Measurements from ENCODE around the gene PLCL1. TPM values are rescaled to one million over a fixed set of nuclear protein-coding genes. Genes with fewer than 3 reads are reported as not detected.

Gene PLCL1
- total RNA-seq, 1 donor from 2014 or later: 12.5 TPM

GRCh38 chr2:197973772-197974171 is 169.4 kb downstream of the PLCL1 start:
- H3K4me1 ChIP-seq (ENCODE audit: control insufficient read depth in 3 of 3, insufficient read depth in 3 of 3, low read length in 3 of 3): peaks cover 2 to 7% (median 7%) of the 10 kb centered on the region in 3 donors
- no peak overlapping the region for H3K27ac ChIP-seq (ENCODE audit: low read depth, low read length)

GRCh38 chr2:197975931-197976519 is 171.6 kb downstream of the PLCL1 start:
- peaks cover 0 to 3% (median 2%) of the 10 kb centered on the region in 3 donors for H3K4me1 ChIP-seq (ENCODE audit: control insufficient read depth in 3 of 3, insufficient read depth in 3 of 3, low read length in 3 of 3)
- no peaks in the 10 kb centered on the region for H3K9me3 ChIP-seq (ENCODE audit: control insufficient read depth in 3 of 3, low read length in 3 of 3)
- H3K27ac ChIP-seq (ENCODE audit: low read depth, low read length): no peak overlapping the region
- no peaks in the 10 kb centered on the region for H3K27me3 ChIP-seq (ENCODE audit: control insufficient read depth in 3 of 3, insufficient read depth in 3 of 3, low read length in 3 of 3)
- no peak overlapping the region for H3K4me3 ChIP-seq (ENCODE audit: low read length in 3 of 3)
- H3K9ac ChIP-seq (ENCODE audit: low read depth in 1 of 3, low read length in 3 of 3): no peak overlapping the region
- no peaks in the 10 kb centered on the region for H3K36me3 ChIP-seq (ENCODE audit: control insufficient read depth in 3 of 3, insufficient read depth in 3 of 3, low read length in 3 of 3)

More at GRCh38 chr2:197973772-197974171, 169.4 kb downstream of the PLCL1 start:
- Histone ChIP-seq H3K27me3 (ENCODE audit: control insufficient read depth in 3 of 3, insufficient read depth in 3 of 3, low read length in 3 of 3) (no peaks in the 10 kb centered on the region), H3K9me3 (ENCODE audit: control insufficient read depth in 3 of 3, low read length in 3 of 3) (no peaks in the 10 kb centered on the region), H3K9ac (ENCODE audit: low read depth in 1 of 3, low read length in 3 of 3) (no peak overlapping the region), H3K36me3 (ENCODE audit: control insufficient read depth in 3 of 3, insufficient read depth in 3 of 3, low read length in 3 of 3) (no peaks in the 10 kb centered on the region), H3K4me3 (ENCODE audit: low read length in 3 of 3) (no peak overlapping the region)

GRCh38 chr2:197978971-197979370 is 174.6 kb downstream of the PLCL1 start:
- Histone ChIP-seq H3K4me3 (ENCODE audit: low read length in 3 of 3) (no peak overlapping the region), H3K4me1 (ENCODE audit: control insufficient read depth in 3 of 3, insufficient read depth in 3 of 3, low read length in 3 of 3) (peaks cover 0 to 3% (median 0%) of the 10 kb centered on the region in 3 donors), H3K9me3 (ENCODE audit: control insufficient read depth in 3 of 3, low read length in 3 of 3) (no peaks in the 10 kb centered on the region), H3K9ac (ENCODE audit: low read depth in 1 of 3, low read length in 3 of 3) (no peak overlapping the region), H3K27me3 (ENCODE audit: control insufficient read depth in 3 of 3, insufficient read depth in 3 of 3, low read length in 3 of 3) (no peaks in the 10 kb centered on the region), H3K27ac (ENCODE audit: low read depth, low read length) (no peak overlapping the region), H3K36me3 (ENCODE audit: control insufficient read depth in 3 of 3, insufficient read depth in 3 of 3, low read length in 3 of 3) (no peaks in the 10 kb centered on the region)

- Histone ChIP-seq H3K4me3 (ENCODE audit: low read length in 3 of 3) (no peak overlapping the region), H3K9me3 (ENCODE audit: control insufficient read depth in 3 of 3, low read length in 3 of 3) (no peaks in the 10 kb centered on the region), H3K4me1 (ENCODE audit: control insufficient read depth in 3 of 3, insufficient read depth in 3 of 3, low read length in 3 of 3) (no peaks in the 10 kb centered on the region)
Observed at GRCh38 chr2:197982565-197982964, 178.2 kb downstream of the PLCL1 start.

GRCh38 chr2:197985029-197985638 is 180.7 kb downstream of the PLCL1 start:
- Histone ChIP-seq H3K27me3 (ENCODE audit: control insufficient read depth in 3 of 3, insufficient read depth in 3 of 3, low read length in 3 of 3) (no peaks in the 10 kb centered on the region), H3K4me3 (ENCODE audit: low read length in 3 of 3) (no peak overlapping the region), H3K9ac (ENCODE audit: low read depth in 1 of 3, low read length in 3 of 3) (no peak overlapping the region), H3K4me1 (ENCODE audit: control insufficient read depth in 3 of 3, insufficient read depth in 3 of 3, low read length in 3 of 3) (no peaks in the 10 kb centered on the region), H3K9me3 (ENCODE audit: control insufficient read depth in 3 of 3, low read length in 3 of 3) (no peaks in the 10 kb centered on the region), H3K36me3 (ENCODE audit: control insufficient read depth in 3 of 3, insufficient read depth in 3 of 3, low read length in 3 of 3) (no peaks in the 10 kb centered on the region), H3K27ac (ENCODE audit: low read depth, low read length) (no peak overlapping the region)

More at GRCh38 chr2:197982565-197982964, 178.2 kb downstream of the PLCL1 start:
- Histone ChIP-seq H3K9ac (ENCODE audit: low read depth in 1 of 3, low read length in 3 of 3) (no peak overlapping the region), H3K27me3 (ENCODE audit: control insufficient read depth in 3 of 3, insufficient read depth in 3 of 3, low read length in 3 of 3) (no peaks in the 10 kb centered on the region), H3K27ac (ENCODE audit: low read depth, low read length) (no peak overlapping the region), H3K36me3 (ENCODE audit: control insufficient read depth in 3 of 3, insufficient read depth in 3 of 3, low read length in 3 of 3) (no peaks in the 10 kb centered on the region)

GRCh38 chr2:197986977-197987376 is 182.6 kb downstream of the PLCL1 start:
- H3K4me3 ChIP-seq (ENCODE audit: low read length in 3 of 3): no peak overlapping the region
- no peak overlapping the region for H3K27ac ChIP-seq (ENCODE audit: low read depth, low read length)
- no peaks in the 10 kb centered on the region for H3K9me3 ChIP-seq (ENCODE audit: control insufficient read depth in 3 of 3, low read length in 3 of 3)
- no peaks in the 10 kb centered on the region for H3K27me3 ChIP-seq (ENCODE audit: control insufficient read depth in 3 of 3, insufficient read depth in 3 of 3, low read length in 3 of 3)
- H3K4me1 ChIP-seq (ENCODE audit: control insufficient read depth in 3 of 3, insufficient read depth in 3 of 3, low read length in 3 of 3): no peaks in the 10 kb centered on the region
- no peaks in the 10 kb centered on the region for H3K36me3 ChIP-seq (ENCODE audit: control insufficient read depth in 3 of 3, insufficient read depth in 3 of 3, low read length in 3 of 3)
- no peak overlapping the region for H3K9ac ChIP-seq (ENCODE audit: low read depth in 1 of 3, low read length in 3 of 3)

GRCh38 chr2:197990356-197990755 is 186.0 kb downstream of the PLCL1 start:
- Histone ChIP-seq H3K36me3 (ENCODE audit: control insufficient read depth in 3 of 3, insufficient read depth in 3 of 3, low read length in 3 of 3) (no peaks in the 10 kb centered on the region), H3K27me3 (ENCODE audit: control insufficient read depth in 3 of 3, insufficient read depth in 3 of 3, low read length in 3 of 3) (no peaks in the 10 kb centered on the region), H3K4me3 (ENCODE audit: low read length in 3 of 3) (no peak overlapping the region), H3K27ac (ENCODE audit: low read depth, low read length) (no peak overlapping the region), H3K9ac (ENCODE audit: low read depth in 1 of 3, low read length in 3 of 3) (no peak overlapping the region), H3K9me3 (ENCODE audit: control insufficient read depth in 3 of 3, low read length in 3 of 3) (no peaks in the 10 kb centered on the region), H3K4me1 (ENCODE audit: control insufficient read depth in 3 of 3, insufficient read depth in 3 of 3, low read length in 3 of 3) (peaks cover 0 to 2% (median under 1%) of the 10 kb centered on the region in 3 donors)

GRCh38 chr2:197992482-197993133 is 188.2 kb downstream of the PLCL1 start:
- no peaks in the 10 kb centered on the region for H3K36me3 ChIP-seq (ENCODE audit: control insufficient read depth in 3 of 3, insufficient read depth in 3 of 3, low read length in 3 of 3)
- peaks cover 2 to 7% (median 3%) of the 10 kb centered on the region in 3 donors for H3K4me1 ChIP-seq (ENCODE audit: control insufficient read depth in 3 of 3, insufficient read depth in 3 of 3, low read length in 3 of 3)

GRCh38 chr2:197993363-197993762 is 189.0 kb downstream of the PLCL1 start:
- Histone ChIP-seq H3K27ac (ENCODE audit: low read depth, low read length) (no peak overlapping the region), H3K9me3 (ENCODE audit: control insufficient read depth in 3 of 3, low read length in 3 of 3) (no peaks in the 10 kb centered on the region), H3K36me3 (ENCODE audit: control insufficient read depth in 3 of 3, insufficient read depth in 3 of 3, low read length in 3 of 3) (no peaks in the 10 kb centered on the region), H3K27me3 (ENCODE audit: control insufficient read depth in 3 of 3, insufficient read depth in 3 of 3, low read length in 3 of 3) (no peaks in the 10 kb centered on the region), H3K9ac (ENCODE audit: low read depth in 1 of 3, low read length in 3 of 3) (no peak overlapping the region), H3K4me1 (ENCODE audit: control insufficient read depth in 3 of 3, insufficient read depth in 3 of 3, low read length in 3 of 3) (peaks cover 2 to 7% (median 3%) of the 10 kb centered on the region in 3 donors), H3K4me3 (ENCODE audit: low read length in 3 of 3) (no peak overlapping the region)

More at GRCh38 chr2:197992482-197993133, 188.2 kb downstream of the PLCL1 start:
- H3K9me3 ChIP-seq (ENCODE audit: control insufficient read depth in 3 of 3, low read length in 3 of 3): no peaks in the 10 kb centered on the region
- no peak overlapping the region for H3K9ac ChIP-seq (ENCODE audit: low read depth in 1 of 3, low read length in 3 of 3)
- H3K27ac ChIP-seq (ENCODE audit: low read depth, low read length): no peak overlapping the region
- no peaks in the 10 kb centered on the region for H3K27me3 ChIP-seq (ENCODE audit: control insufficient read depth in 3 of 3, insufficient read depth in 3 of 3, low read length in 3 of 3)
- no peak overlapping the region for H3K4me3 ChIP-seq (ENCODE audit: low read length in 3 of 3)

GRCh38 chr2:197993830-197994229 is 189.4 kb downstream of the PLCL1 start:
- Histone ChIP-seq H3K4me3 (ENCODE audit: low read length in 3 of 3) (no peak overlapping the region), H3K4me1 (ENCODE audit: control insufficient read depth in 3 of 3, insufficient read depth in 3 of 3, low read length in 3 of 3) (peaks cover 2 to 7% (median 3%) of the 10 kb centered on the region in 3 donors), H3K27ac (ENCODE audit: low read depth, low read length) (no peak overlapping the region)

More at GRCh38 chr2:197993830-197994229, 189.4 kb downstream of the PLCL1 start:
- H3K9ac ChIP-seq (ENCODE audit: low read depth in 1 of 3, low read length in 3 of 3): no peak overlapping the region
- no peaks in the 10 kb centered on the region for H3K27me3 ChIP-seq (ENCODE audit: control insufficient read depth in 3 of 3, insufficient read depth in 3 of 3, low read length in 3 of 3)
- H3K9me3 ChIP-seq (ENCODE audit: control insufficient read depth in 3 of 3, low read length in 3 of 3): no peaks in the 10 kb centered on the region
- H3K36me3 ChIP-seq (ENCODE audit: control insufficient read depth in 3 of 3, insufficient read depth in 3 of 3, low read length in 3 of 3): no peaks in the 10 kb centered on the region
